Liver (tissue), 9 donors: ENCODE results near the gene LRMDA. TPM values are rescaled to one million over a fixed set of nuclear protein-coding genes. Genes with fewer than 3 reads are reported as not detected.

ENCODE experiments used
- DNase-seq: peaks from one replicate; pipeline ENCODE4 v3.0.0-alpha.2; 2017; ENCODE audit warnings: low spot score
- H3K27ac ChIP-seq, 2 donors: one replicate each; pipeline ENCODE4 v1.7.0; 2013; ENCODE audit warnings: inconsistent platforms in 2 of 2, low read length in 2 of 2, control low read depth in 1 of 2, low read depth in 1 of 2, mild to moderate bottlenecking in 1 of 2
- H3K27me3 ChIP-seq, 4 donors: one replicate each; pipeline versions ENCODE4 v1.6.1 to v1.7.0; 2013; ENCODE audit warnings: low read length in 3 of 4, inconsistent platforms in 1 of 4, mild to moderate bottlenecking in 1 of 4, moderate library complexity in 1 of 4; ENCODE audit not compliant: control insufficient read depth in 4 of 4, insufficient read depth in 4 of 4
- H3K36me3 ChIP-seq, 4 donors: one replicate each; pipeline versions ENCODE4 v1.6.1 to v1.7.0; 2013; ENCODE audit warnings: low read length in 3 of 4, mild to moderate bottlenecking in 3 of 4, low read depth in 1 of 4, moderate library complexity in 1 of 4; ENCODE audit not compliant: control insufficient read depth in 4 of 4, insufficient read depth in 3 of 4
- H3K4me1 ChIP-seq, 4 donors: one replicate each; pipeline versions ENCODE4 v1.6.1 to v1.7.0; 2013; ENCODE audit warnings: low read length in 3 of 4, mild to moderate bottlenecking in 3 of 4, moderate library complexity in 1 of 4; ENCODE audit not compliant: control insufficient read depth in 4 of 4, insufficient read depth in 4 of 4
- H3K4me3 ChIP-seq, 3 donors: one replicate each; pipeline versions ENCODE4 v1.6.1 to v1.7.0; 2013; ENCODE audit warnings: low read length in 3 of 3, control low read depth in 1 of 3, low read depth in 1 of 3, mild to moderate bottlenecking in 1 of 3
- H3K9ac ChIP-seq, 2 donors: one replicate each; pipeline ENCODE4 v1.7.0; 2013; ENCODE audit warnings: low read length in 2 of 2, mild to moderate bottlenecking in 2 of 2, moderate library complexity in 2 of 2, control low read depth in 1 of 2, low read depth in 1 of 2
- H3K9me3 ChIP-seq, 4 donors: one replicate each; pipeline versions ENCODE4 v1.6.1 to v1.7.0; 2013; ENCODE audit warnings: low read length in 3 of 4; ENCODE audit not compliant: control insufficient read depth in 4 of 4
- ATF3 ChIP-seq: IDR thresholded peaks from 2 replicates; pipeline ENCODE4 v1.6.1; 2016; ENCODE audit warnings: antibody characterized with exemption
- CTCF ChIP-seq: fragments of 150-350 bp; IDR thresholded peaks from 2 replicates; pipeline ENCODE4 v1.5.1; 2017; ENCODE audit warnings: improper control_type of control experiment, low read depth, low read length; ENCODE audit not compliant: missing input control
- EGR1 ChIP-seq, 2 donors: IDR thresholded peaks; 2 replicates each; pipeline ENCODE4 v1.6.1; 2016 to 2018; ENCODE audit warnings: antibody characterized with exemption in 2 of 2, low read depth in 2 of 2
- FOXA1 ChIP-seq: IDR thresholded peaks from 2 replicates; pipeline ENCODE4 v1.6.1; 2016; ENCODE audit warnings: antibody characterized with exemption
- FOXA2 ChIP-seq: IDR thresholded peaks from 2 replicates; pipeline ENCODE4 v1.6.1; 2016; ENCODE audit warnings: antibody characterized with exemption
- GABPA ChIP-seq, 2 donors: IDR thresholded peaks in 1 of 2; conservative IDR thresholded peaks in 1 of 2; 2 replicates each; pipeline ENCODE4 v1.6.1; 2016; ENCODE audit warnings: antibody characterized with exemption in 2 of 2, mild to moderate bottlenecking in 1 of 2, moderate library complexity in 1 of 2
- HNF4A ChIP-seq, 2 donors: conservative IDR thresholded peaks; 2 replicates each; pipeline ENCODE4 v1.6.1; 2016; ENCODE audit warnings: antibody characterized with exemption in 2 of 2, mild to moderate bottlenecking in 2 of 2
- HNF4G ChIP-seq: IDR thresholded peaks from 2 replicates; pipeline ENCODE4 v1.6.1; 2016; ENCODE audit warnings: antibody characterized with exemption
- JUND ChIP-seq, 2 donors: IDR thresholded peaks; 2 replicates each; pipeline ENCODE4 v1.6.1; 2016; ENCODE audit warnings: antibody characterized with exemption in 2 of 2
- MAX ChIP-seq: IDR thresholded peaks from 2 replicates; pipeline ENCODE4 v1.6.1; 2016; ENCODE audit warnings: antibody characterized with exemption
- NR2F2 ChIP-seq: IDR thresholded peaks from 2 replicates; pipeline ENCODE4 v1.6.1; 2016; ENCODE audit warnings: antibody characterized with exemption
- RAD21 ChIP-seq, 2 donors: IDR thresholded peaks; 2 replicates each; pipeline ENCODE4 v1.6.1; 2016; ENCODE audit warnings: antibody characterized with exemption in 2 of 2, mild to moderate bottlenecking in 2 of 2
- REST ChIP-seq: IDR thresholded peaks from 2 replicates; pipeline ENCODE4 v1.6.1; 2016; ENCODE audit warnings: antibody characterized with exemption, mild to moderate bottlenecking
- RXRA ChIP-seq, 2 donors: IDR thresholded peaks; 2 replicates each; pipeline ENCODE4 v1.6.1; 2017 to 2018; ENCODE audit warnings: antibody characterized with exemption in 2 of 2, mild to moderate bottlenecking in 1 of 2
- SP1 ChIP-seq: IDR thresholded peaks from 2 replicates; pipeline ENCODE4 v1.6.1; 2018; ENCODE audit warnings: antibody characterized with exemption, mild to moderate bottlenecking
- TAF1 ChIP-seq: conservative IDR thresholded peaks from 2 replicates; pipeline ENCODE4 v1.6.1; 2016; ENCODE audit warnings: antibody characterized with exemption, mild to moderate bottlenecking
- YY1 ChIP-seq: IDR thresholded peaks from 2 replicates; pipeline ENCODE4 v1.6.1; 2016; ENCODE audit warnings: antibody characterized with exemption, mild to moderate bottlenecking
- ZBTB33 ChIP-seq: IDR thresholded peaks from 2 replicates; pipeline ENCODE4 v1.6.1; 2016; ENCODE audit warnings: antibody characterized with exemption
- WGBS: extraction: QIAGEN DNeasy Blood & Tissue Kit; methylation state at CpG from one replicate; pipeline ENCODE4 v1.1.7; 2013; 5-methylcytosine and 5-hydroxymethylcytosine counted together
- polyA plus RNA-seq, 2 donors: library from polyadenylated mRNA; stranded (reverse) in 1 of 2; unstranded in 1 of 2; fragments of 200-250 nt in 1 of 2; fragments of >200 nt in 1 of 2; fragmentation: Nextera tagmentation in 1 of 2; extraction: Ambion mirVana in 1 of 2; gene quantifications; one replicate each; pipeline versions ENCODE4 v1.2.1 to v1.2.3, GENCODE V29; 2013 to 2015
- total RNA-seq, 2 donors: library from RNA; depleted of rRNA; stranded (reverse); fragments of >200 nt; gene quantifications; one replicate each; pipeline ENCODE4 v1.2.3, GENCODE V29; 2014
- donor health status: healthy.
- donor health status: healthy.
- donor health status: healthy.
- donor health status: healthy.
- donor health status: healthy.

LRMDA gene
- total and polyA plus RNA-seq, 4 donors, result 7.9 to 15.8 (median 11.3) TPM

- H3K9me3 ChIP-seq, result no peaks in the 10 kb centered on the region
- 91% methylated on average over 5 of the region's 5 CpGs for WGBS
Observed at GRCh38 chr10:76000550-76000949, 569.1 kb downstream of the LRMDA start.

GRCh38 chr10:76001019-76001418, 569.6 kb downstream of the LRMDA start:
- WGBS, result 94% methylated on average over 4 of the region's 4 CpGs
- Histone ChIP-seq H3K27ac (no peak overlapping the region), H3K27me3 (no peaks in the 10 kb centered on the region), H3K4me1 (no peaks in the 10 kb centered on the region), H3K36me3 (no peaks in the 10 kb centered on the region), H3K9me3 (no peaks in the 10 kb centered on the region), H3K4me3 (no peak overlapping the region), H3K9ac (no peak overlapping the region)
- TF ChIP-seq SP1 (no peak), ATF3 (no peak), EGR1 (IDR thresholded peaks at IDR 0.05; ENCODE audit: low read depth in 2 of 2) (no peak), YY1 (no peak), GABPA (IDR thresholded peaks at IDR 0.05 in 1 of 2, conservative IDR thresholded peaks at IDR 0.05 in 1 of 2) (no peak), REST (no peak), RXRA (IDR thresholded peaks at IDR 0.05) (no peak), NR2F2 (no peak), JUND (IDR thresholded peaks at IDR 0.05) (no peak), FOXA2 (no peak), TAF1 (no peak), MAX (no peak), HNF4A (conservative IDR thresholded peaks at IDR 0.05) (no peak), CTCF (no peak), ZBTB33 (no peak), HNF4G (no peak), RAD21 (IDR thresholded peaks at IDR 0.05) (no peak), FOXA1 (no peak)
- no peak for DNase-seq

More at GRCh38 chr10:76000550-76000949, 569.1 kb downstream of the LRMDA start:
- H3K4me3 ChIP-seq, result no peak overlapping the region
- no peaks in the 10 kb centered on the region for H3K4me1 ChIP-seq
- H3K27me3 ChIP-seq, result no peaks in the 10 kb centered on the region
- no peak for DNase-seq
- no peaks in the 10 kb centered on the region for H3K36me3 ChIP-seq
- TF ChIP-seq SP1, result no peak
- TF ChIP-seq YY1, result no peak
- TF ChIP-seq HNF4A (conservative IDR thresholded peaks at IDR 0.05), result no peak
- no peak for TF ChIP-seq HNF4G
- no peak for TF ChIP-seq TAF1
- no peak for TF ChIP-seq ZBTB33
- TF ChIP-seq FOXA2, result no peak
- H3K27ac ChIP-seq, result no peak overlapping the region
- H3K9ac ChIP-seq, result no peak overlapping the region
